Gastrocnemius medialis (tissue), 4 donors: ENCODE data around the gene MSRB3.

ENCODE experiments used
- CTCF ChIP-seq, 5 experiments: fragments of 450-650 bp in 3 of 5; fragments of 200-600 bp in 2 of 5; sonication (generic) in 2 of 5; IDR thresholded peaks in 4 of 5; conservative IDR thresholded peaks in 1 of 5; 1 replicate in 4 of 5; 2 replicates in 1 of 5; pipeline ENCODE4 v1.5.1; 2016 to 2019; ENCODE audit warnings: antibody characterized with exemption in 5 of 5, mild to moderate bottlenecking in 3 of 5, moderate library complexity in 3 of 5
- POLR2A ChIP-seq, 2 donors: fragments of 450-650 bp; IDR thresholded peaks; one replicate each; pipeline ENCODE4 v1.6.1; 2017; ENCODE audit warnings: antibody characterized with exemption in 2 of 2, mild to moderate bottlenecking in 2 of 2, moderate library complexity in 2 of 2

GRCh38 chr12:65459545-65459944 is 181.1 kb downstream of the MSRB3 start:
- no peak for TF ChIP-seq CTCF (IDR thresholded peaks at IDR 0.05 in 4 of 5, conservative IDR thresholded peaks at IDR 0.05 in 1 of 5)
- no peak for TF ChIP-seq POLR2A (IDR thresholded peaks at IDR 0.05)
